HG03432 (cell line): ENCODE results near the gene ATMIN.

ENCODE experiments used
- ATAC-seq: cut with Tn5 transposase; IDR thresholded peaks from one replicate; pipeline ENCODE4 v1.9.1; 2021; ENCODE audit warnings: mild to moderate bottlenecking, moderate library complexity; ENCODE audit not compliant: unreplicated experiment

The ATMIN gene, protein sequence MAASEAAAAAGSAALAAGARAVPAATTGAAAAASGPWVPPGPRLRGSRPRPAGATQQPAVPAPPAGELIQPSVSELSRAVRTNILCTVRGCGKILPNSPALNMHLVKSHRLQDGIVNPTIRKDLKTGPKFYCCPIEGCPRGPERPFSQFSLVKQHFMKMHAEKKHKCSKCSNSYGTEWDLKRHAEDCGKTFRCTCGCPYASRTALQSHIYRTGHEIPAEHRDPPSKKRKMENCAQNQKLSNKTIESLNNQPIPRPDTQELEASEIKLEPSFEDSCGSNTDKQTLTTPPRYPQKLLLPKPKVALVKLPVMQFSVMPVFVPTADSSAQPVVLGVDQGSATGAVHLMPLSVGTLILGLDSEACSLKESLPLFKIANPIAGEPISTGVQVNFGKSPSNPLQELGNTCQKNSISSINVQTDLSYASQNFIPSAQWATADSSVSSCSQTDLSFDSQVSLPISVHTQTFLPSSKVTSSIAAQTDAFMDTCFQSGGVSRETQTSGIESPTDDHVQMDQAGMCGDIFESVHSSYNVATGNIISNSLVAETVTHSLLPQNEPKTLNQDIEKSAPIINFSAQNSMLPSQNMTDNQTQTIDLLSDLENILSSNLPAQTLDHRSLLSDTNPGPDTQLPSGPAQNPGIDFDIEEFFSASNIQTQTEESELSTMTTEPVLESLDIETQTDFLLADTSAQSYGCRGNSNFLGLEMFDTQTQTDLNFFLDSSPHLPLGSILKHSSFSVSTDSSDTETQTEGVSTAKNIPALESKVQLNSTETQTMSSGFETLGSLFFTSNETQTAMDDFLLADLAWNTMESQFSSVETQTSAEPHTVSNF

DNA sequence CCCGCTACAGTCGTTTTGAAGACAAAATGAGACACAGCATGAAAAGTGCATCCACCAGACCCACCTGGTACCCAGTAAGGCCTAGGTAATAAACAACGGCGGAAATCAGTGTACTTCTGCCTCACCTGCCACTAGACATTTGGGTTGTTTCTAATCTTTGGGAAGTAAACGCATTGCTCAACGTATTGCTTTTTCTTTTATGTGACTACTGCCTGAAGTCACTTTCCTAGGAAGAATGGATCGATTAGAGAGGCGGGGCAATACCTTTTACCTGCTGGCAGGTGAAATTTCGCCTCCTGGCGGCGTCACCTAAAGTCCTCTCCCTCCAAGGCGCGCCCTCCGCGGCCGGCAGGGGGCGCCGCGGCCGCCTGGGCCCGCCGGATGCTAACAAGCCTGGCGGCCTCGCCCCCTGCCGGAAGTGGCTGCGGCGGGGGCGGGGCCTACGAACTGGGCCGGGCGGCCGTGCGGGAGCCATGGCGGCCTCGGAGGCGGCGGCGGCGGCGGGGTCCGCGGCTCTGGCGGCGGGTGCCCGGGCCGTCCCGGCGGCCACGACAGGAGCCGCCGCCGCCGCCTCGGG, at the start of gene ATMIN:
Gene ATMIN (plus strand): TSS at position 445 of the 577 bp plus-strand sequence. CDS start 29 bp downstream, at position 474.
- peak; percentile 93 for ATAC-seq

DNA sequence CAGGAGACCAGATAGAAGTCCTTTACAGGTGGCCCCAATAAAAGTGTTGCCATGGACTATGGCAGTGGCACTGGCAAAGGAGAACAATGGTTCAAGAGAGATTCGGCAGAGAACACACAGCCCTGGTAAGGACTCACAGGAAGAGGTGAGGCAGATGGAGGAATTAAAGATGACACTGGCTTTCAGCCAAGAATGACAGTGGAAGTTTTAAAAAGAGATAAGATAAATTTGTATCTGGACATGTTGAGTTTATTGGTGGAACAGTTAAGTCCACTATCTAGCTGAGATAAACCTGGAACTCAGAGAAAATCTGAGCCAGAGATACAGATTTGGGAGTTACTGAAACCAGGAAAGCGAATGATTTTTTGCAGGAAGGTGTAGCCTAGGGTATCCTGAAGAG, 49.1 kb upstream of the ATMIN start:
- ATAC-seq = no peak

DNA sequence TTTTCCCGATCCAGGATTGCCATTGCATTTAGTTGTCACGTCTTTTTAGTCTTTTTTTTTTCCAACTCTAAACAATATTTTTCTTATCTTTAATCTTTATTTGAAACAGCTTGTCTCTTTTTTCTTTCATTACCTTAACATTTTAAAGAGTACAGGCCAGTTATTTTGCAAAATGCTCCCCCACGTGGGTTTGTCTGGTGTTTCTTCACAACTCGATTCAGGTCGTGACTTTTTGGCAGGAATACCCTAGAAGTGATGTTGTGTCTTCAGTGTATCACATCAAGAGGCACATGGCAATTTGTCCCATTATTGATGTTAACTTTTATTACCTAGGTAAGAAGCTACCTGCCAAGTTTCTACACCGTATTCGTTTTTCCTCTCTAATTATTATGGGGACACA, 46.9 kb upstream of the ATMIN start:
- no peak for ATAC-seq

DNA sequence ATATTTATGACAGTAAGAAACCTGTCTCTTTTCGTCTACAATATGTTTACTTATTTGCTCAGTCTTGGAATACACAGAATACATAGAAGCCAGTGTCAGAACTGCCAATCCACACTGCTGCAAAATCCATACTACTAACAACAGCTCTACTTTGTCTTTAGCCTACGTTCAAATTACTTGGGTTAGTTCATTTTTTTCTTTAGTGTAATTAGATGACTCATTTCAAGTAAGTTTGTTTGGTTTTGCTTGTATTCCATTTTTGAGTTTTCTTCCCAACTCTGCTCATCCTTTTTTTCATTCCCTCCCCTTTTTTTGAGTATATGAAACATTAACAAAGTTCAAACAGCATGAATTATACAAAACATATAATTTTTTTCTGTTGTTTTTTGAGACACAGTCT, 45.8 kb upstream of the ATMIN start:
- no peak for ATAC-seq

DNA sequence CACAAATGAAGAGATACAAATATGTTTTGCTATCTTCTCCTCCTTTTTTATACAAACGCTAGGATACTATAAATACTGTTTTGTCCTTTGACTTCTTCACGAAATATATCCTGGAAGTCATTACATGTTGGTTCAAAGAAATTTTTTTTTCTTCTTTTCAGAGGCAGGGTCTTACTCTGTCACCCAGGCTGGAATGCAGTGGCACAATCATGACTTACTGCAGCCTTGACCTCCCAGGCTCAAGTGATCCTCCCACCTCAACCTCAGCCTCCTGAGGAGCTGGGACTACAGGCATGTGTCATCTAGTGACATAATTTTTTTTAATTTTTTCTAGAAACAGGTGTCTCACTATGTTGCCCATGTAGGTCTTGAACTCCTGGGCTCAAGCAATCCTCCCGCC, 45.1 kb upstream of the ATMIN start:
- ATAC-seq = no peak

DNA sequence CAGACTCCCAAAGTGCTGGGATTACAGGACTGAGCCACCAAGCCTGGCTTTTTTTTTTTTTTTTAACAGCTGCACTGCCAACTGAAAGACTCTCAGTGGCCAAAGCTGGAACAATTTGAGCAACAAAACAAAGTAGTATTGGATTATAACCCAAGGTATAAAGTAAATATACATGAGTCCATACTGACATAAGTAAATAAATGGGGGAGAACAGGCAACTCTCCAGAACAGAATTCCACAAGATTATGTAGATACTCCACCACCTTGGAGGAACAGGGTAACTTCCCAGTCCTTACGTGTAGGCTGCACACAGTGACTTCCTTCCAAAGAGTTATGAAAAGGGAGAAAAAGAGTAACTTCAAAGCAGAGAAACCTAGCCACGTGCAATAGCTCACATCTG, 44.7 kb upstream of the ATMIN start:
- ATAC-seq = no peak

DNA sequence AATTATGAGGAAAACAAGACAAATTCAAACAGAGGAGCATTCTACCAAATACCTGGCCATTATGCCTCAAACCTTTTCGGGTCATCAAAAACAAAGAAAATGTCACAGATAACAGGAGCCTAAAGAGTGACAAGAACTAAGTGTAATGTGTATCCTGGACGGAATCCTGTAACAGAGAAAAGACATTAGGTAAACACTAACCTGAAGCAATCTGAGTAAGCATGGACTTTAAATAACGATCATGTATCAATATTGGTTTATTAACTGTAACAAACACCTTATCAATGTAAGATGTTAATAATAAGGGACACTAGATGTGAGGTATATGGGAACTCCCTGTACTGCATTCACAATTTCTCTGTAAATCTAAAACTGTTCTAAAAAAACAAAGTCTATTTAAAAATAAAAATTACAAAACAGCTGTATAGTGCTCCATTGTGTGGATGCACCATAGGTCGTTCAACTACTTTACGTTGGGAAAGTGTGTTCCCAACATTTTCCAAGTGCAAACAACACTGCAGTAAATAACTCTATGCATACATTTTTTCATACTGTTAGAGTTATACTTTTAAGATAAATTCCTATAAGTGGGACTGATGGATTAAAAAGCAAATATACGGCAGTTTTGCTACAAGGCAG, 43.7 kb upstream of the ATMIN start:
- no peak for ATAC-seq

DNA sequence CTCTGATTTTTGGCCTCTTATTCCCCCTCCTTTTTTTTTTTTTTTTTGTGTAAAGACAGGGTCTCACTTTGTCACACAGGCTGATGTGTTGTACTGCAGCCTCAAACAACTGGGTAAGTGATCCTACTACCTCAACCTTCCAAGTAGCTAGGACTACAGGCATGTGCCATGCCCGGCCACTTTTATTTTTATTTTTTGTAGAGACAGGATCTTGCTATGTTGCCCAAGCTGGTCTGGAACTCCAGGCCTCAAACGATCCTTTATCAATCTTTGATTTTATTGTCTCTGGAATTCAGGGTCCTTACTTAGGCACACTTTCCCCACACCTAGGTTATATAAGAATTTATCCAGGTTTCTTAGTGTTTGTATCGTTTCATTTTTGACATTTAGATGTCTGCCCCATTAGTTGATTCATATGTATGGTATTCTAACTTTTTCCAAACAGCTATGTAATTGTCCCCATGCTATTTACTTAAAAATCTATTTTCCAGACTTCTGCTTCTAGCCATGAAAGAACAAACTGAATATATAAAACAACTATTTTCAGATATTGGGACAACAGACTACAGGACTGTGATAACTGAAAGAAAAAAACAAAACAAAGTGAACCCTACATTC, 42.9 kb upstream of the ATMIN start:
- ATAC-seq = no peak

DNA sequence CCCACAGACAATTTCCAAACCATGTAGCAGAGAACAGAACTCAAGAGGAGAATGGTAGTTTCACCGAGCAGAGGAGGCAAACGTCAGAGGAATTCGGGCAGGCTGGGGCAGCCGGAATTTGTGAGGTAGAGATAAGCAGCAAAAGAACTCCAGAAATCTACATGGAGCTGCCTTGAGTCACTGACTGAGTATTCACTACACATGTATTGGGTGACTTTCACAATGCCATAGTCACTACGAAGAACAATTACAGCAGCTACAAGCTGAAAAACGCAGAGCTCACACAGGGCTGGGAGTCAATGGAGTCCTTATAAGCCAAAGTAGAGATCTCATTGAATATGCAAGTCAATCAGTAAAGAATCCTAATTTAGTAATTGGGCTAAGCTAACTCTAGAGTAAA, 42.3 kb upstream of the ATMIN start:
- ATAC-seq = no peak

DNA sequence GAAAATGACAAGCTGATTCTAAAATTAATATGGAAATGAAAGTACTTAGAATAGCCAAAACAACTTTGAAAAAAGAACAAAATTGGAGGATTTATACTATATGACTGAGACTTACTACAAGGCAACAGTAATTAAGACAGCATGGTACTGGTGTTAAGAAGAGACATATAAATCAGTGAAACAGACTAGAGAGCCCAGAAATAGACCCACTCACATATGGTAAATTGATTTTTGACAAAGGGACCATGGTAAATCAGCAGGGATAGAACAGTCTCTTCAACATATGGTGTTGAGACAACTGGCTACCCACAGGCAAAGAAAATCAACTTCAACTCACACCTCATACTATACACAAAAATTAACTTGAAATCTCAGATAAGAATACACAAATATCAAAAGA, 41.8 kb upstream of the ATMIN start:
- ATAC-seq = no peak

DNA sequence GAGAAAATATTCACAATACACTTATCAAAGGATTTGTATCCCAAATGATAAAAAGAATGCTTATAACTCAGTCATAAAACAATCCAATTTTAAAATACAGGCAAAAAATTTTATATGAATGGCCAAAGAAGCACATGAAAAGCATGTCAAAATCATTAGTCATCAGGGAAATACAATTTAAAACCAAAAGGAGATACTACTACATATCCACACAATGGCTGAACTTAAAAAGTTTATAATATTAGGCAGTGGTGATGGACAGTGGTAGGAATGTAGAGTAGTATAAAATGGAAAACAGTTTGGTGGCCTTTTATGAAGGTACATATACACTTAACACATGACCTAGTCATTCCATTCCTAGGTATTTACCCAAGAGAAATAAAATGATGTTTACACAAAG, 41.2 kb upstream of the ATMIN start:
- no peak for ATAC-seq

DNA sequence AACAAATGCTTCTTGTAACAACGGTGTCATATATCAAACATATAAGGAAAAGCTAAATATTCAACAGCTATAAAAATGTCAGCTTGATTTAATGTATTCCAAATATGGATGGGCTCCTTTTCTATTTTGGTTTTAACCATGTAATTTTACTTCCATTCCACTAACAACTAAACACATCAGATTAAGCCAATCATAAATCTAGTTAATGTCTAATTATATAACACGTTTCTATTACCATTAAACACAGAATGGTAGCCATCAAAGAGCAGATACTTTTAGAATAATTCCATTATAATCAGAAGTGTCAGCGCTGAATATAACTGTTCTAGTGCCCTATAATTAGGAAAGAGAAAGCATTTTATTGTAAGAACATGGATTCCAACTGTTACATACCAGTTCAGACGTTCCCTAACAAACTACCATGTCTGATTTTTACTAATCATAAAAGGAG, 38.9 kb upstream of the ATMIN start:
- no peak for ATAC-seq

DNA sequence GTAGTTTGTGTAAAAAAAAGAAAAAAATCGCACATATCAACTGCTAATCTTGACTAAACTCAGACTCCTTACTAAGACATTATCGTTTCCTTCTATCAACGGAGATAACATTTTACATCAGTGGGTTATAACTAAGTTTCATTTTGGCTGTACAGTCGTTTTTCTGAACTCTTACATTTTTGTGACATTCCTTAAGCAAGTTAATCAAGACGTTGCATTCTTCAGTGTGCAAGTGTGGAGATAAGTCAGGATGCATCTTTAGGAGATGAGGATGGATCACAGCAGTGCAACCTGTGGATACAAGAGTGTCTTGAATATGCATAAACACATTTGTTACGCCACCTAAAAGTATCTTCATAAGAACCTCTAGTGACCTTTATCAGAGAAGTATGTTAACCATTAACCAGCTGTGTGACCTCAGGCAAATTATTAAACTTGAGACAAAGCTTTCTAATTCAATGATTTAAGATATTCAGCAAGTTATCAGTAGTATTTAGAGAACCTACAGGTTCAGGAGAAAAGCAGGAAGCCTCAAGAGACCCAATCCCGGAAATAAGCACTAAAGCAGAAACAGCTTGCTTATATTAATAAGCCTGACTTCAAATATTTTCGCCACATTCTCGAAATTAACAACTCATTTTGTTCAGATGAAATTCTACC, 38.4 kb upstream of the ATMIN start:
- ATAC-seq = peak; percentile 71

DNA sequence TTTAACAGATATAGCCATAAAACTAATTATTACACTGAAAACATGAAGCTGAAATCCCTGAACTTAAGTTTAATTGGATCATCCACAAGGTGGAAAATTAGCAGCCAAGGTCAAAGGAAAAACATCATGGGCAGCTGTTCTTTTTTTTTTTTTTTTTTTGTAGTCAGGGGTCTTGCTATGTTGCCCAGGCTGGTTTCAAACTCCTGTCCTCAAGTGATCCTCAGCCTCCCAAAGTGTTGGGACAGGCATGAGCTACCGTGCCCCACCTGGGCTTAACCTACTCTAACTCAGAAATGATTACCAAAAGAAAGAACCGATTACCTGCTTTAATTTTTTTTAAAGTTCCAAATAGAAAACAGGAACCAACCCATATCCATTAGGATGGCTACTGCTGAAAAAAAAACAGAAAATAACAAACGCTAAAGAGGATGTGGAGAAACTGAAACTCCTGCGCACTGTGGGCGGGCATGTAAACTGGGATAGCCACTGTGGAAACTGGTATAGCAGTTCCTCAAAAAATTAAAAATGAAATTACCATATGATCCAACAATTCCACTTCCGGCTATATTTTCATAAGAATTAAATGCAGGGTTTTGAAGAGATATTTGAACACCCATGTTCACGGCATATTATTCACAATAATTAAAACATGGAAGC, 37.5 kb upstream of the ATMIN start:
- no peak for ATAC-seq

DNA sequence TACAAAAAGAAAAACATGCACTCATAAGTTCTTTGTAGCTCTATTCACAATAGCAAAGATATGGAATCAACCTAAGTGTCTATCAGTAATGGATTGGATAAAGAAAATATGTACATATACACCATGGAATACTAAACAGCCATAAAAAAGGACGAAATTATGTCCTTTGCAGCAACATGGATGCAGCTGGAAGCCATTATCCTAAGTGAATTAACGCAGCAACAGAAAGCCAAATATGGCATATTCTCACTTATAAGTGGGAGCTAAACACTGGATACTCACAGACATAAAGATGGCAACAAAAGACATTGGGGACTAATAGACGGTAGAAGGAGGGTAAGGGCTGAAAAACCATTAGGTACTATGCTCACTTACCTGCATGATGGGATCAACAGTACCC, 34.8 kb upstream of the ATMIN start:
- no peak for ATAC-seq

DNA sequence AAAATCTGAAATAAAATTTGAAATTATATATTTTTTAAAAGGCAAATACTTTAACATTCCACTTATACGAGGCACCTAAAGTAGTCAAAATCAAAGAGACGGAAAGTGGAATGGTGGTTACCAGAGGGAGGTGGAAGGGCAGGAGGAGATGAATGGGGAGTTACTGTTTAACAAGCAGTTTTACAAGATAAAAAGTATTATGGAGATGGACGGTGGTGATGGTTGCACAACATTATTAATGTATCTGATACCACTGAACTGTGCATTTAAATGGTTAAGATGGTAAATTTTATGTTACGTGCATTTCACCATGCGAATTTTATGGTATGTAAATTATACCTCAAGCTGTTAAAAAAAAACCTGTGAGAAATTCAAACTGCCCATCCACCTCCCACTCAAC, 34.3 kb upstream of the ATMIN start:
- no peak for ATAC-seq

DNA sequence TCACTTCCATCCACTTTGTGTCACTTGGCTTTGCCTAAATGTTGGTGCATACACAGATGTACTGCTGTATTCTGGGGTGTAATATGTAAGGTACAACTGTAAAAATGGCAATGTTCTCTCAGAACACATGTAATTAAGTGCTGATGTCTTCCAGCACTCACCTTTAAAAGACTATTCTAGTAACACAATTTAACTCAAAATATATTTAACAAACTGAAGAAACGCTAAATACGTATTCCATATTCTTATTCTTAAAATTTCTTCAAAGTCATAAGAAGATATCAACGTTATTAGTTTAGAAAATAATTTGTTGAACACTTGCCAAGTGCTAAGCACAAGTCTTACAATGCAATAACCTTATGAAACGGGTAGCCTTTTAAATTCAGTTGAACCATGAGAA, 32.6 kb upstream of the ATMIN start:
- no peak for ATAC-seq

DNA sequence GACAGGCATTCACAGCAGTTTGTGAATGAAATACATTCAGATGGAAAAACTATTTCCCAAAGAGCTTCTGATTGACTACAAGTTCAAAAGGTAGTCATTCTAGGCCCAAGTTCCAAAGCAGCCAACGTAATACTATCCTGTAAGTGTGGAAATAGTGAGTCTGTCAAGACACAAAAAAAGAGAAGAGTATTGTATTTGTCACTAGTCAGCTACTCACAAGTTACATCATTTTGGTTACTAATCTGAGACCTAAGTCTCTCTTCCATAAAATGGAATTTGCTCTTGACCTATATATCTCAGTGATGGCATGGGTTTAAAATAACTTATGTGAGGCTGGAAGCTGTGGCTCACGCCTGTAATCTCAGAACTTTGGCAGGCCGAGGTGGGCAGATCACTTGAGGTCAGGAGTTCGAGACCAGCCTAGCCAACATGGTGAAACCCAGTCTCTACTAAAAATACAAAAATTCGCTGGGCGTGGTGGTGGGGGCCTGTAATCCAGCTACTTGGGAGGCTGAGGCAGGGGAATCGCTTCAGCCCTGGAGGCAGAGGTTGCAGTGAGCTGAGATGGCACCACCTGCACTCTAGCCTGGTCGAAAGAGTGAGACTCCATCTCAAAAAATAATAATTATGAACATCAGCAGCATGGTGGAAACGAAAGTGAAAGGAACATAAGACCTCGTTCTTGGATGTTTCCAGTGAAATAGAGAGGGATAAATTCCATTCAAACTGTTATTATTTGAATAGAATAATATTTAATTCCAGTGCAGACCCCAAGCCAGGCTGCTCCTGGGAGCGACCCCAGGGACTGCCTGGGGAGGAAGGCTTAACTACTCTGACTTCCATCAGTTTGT, 31.8 kb upstream of the ATMIN start:
- ATAC-seq = no peak
